H1 (cell line): ENCODE measurements around the gene CADM2. TPM values are rescaled to one million over a fixed set of nuclear protein-coding genes. Genes with fewer than 3 reads are reported as not detected.

Experiments
- CTCF ChIA-PET: fragments of 300-600 bp; sonication (Branson Sonifier 250); formaldehyde crosslinking; loops from one replicate; lab custom pipeline; 2021; ENCODE audit not compliant: partially characterized antibody; lab: Charles Lee
- POLR2A ChIA-PET: fragments of 300-600 bp; sonication (Branson Sonifier 250); formaldehyde crosslinking; loops from one replicate; lab custom pipeline; 2021; ENCODE audit warnings: inconsistent platforms; ENCODE audit not compliant: partially characterized antibody; lab: Charles Lee
- DNase-seq, 2 experiments: peaks; one replicate each; pipeline versions ENCODE4 v3.0.0 to v3.0.0-alpha.2; 2010 to 2022; ENCODE audit warnings: low spot score in 2 of 2, low read depth in 1 of 2, mixed read lengths in 1 of 2
- FAIRE-seq: peaks from 2 replicates; lab custom pipeline; 2011; peaks lifted over from hg19 to GRCh38; lab: Jason Lieb, UNC
- H2AFZ ChIP-seq: 2 replicates; pipeline ENCODE4 v1.8.1; 2012; ENCODE audit warnings: low read length, inconsistent platforms
- H2AK5ac ChIP-seq: 2 replicates; pipeline ENCODE4 v1.6.1; 2013; ENCODE audit warnings: low read depth, low read length
- H2BK120ac ChIP-seq: replicated peaks from 2 replicates; pipeline ENCODE3; 2013; ENCODE audit warnings: low read depth, low read length, inconsistent platforms
- H2BK12ac ChIP-seq: 2 replicates; pipeline ENCODE4 v1.6.1; 2013; ENCODE audit warnings: low read depth, low read length
- H2BK15ac ChIP-seq: 2 replicates; pipeline ENCODE4 v1.6.1; 2013; ENCODE audit warnings: low read length
- H2BK20ac ChIP-seq: 2 replicates; pipeline ENCODE4 v1.6.1; 2013; ENCODE audit warnings: low read length
- H2BK5ac ChIP-seq: 2 replicates; pipeline ENCODE4 v1.6.1; 2013; ENCODE audit warnings: low read depth, low read length
- H3K14ac ChIP-seq: 2 replicates; pipeline ENCODE4 v1.6.1; 2013; ENCODE audit warnings: inconsistent platforms; ENCODE audit not compliant: insufficient read length
- H3K18ac ChIP-seq: 2 replicates; pipeline ENCODE4 v1.6.1; 2013; ENCODE audit warnings: low read length; ENCODE audit errors: extremely low read depth
- H3K23ac ChIP-seq: 2 replicates; pipeline ENCODE4 v1.6.1; 2013; ENCODE audit warnings: inconsistent platforms; ENCODE audit not compliant: insufficient read length
- H3K23me2 ChIP-seq: 2 replicates; pipeline ENCODE4 v1.6.1; 2013; ENCODE audit warnings: low read depth, low read length
- H3K27ac ChIP-seq: 2 replicates; pipeline ENCODE4 v1.6.1; 2011; ENCODE audit warnings: low read depth, low read length, inconsistent platforms
- H3K27me3 ChIP-seq, 4 experiments: replicated peaks in 1 of 4; 1 replicate in 1 of 4; 2 replicates in 3 of 4; pipeline versions ENCODE4 v1.6.1 to v1.8.1; 2011 to 2013; ENCODE audit warnings: low read length in 3 of 4, mild to moderate bottlenecking in 3 of 4, inconsistent platforms in 2 of 4, mixed read lengths in 2 of 4, moderate library complexity in 1 of 4; ENCODE audit not compliant: control insufficient read depth in 3 of 4, insufficient read depth in 3 of 4; ENCODE audit errors: extremely low read depth in 1 of 4
- H3K36me3 ChIP-seq, 4 experiments: 2 replicates each; pipeline versions ENCODE4 v1.6.1 to v1.8.1; 2011 to 2013; ENCODE audit warnings: mild to moderate bottlenecking in 4 of 4, low read length in 3 of 4, moderate library complexity in 2 of 4, control low read depth in 1 of 4, inconsistent platforms in 1 of 4; ENCODE audit not compliant: insufficient read depth in 4 of 4, control insufficient read depth in 2 of 4
- H3K4ac ChIP-seq: replicated peaks from 2 replicates; pipeline ENCODE3; 2013; ENCODE audit warnings: low read length, low read depth, mixed read lengths, inconsistent platforms; ENCODE audit not compliant: insufficient read length
- H3K4me1 ChIP-seq, 4 experiments: replicated peaks in 1 of 4; 1 replicate in 1 of 4; 2 replicates in 3 of 4; pipeline versions ENCODE4 v1.6.1 to v1.8.1; 2011 to 2013; ENCODE audit warnings: low read length in 3 of 4, inconsistent platforms in 2 of 4, mixed read lengths in 1 of 4; ENCODE audit not compliant: insufficient read depth in 4 of 4, control insufficient read depth in 3 of 4
- H3K4me2 ChIP-seq, 2 experiments: 2 replicates each; pipeline versions ENCODE4 v1.6.1 to v1.8.1; 2011 to 2013; ENCODE audit warnings: low read depth in 2 of 2, low read length in 2 of 2, control low read depth in 1 of 2, inconsistent platforms in 1 of 2, mild to moderate bottlenecking in 1 of 2; ENCODE audit not compliant: insufficient read depth in 1 of 2
- H3K4me3 ChIP-seq, 4 experiments: fragments of 200-600, 300-600 bp in 1 of 4; sonication (generic), shearing (Covaris generic), sonication (Bioruptor Twin) in 1 of 4; 2 replicates each; pipeline versions ENCODE4 v1.5.1 to v1.8.1; 2011 to 2016; ENCODE audit warnings: low read length in 4 of 4, low read depth in 3 of 4, control low read depth in 2 of 4, inconsistent platforms in 2 of 4, mild to moderate bottlenecking in 2 of 4, mixed read lengths in 1 of 4, moderate library complexity in 1 of 4; ENCODE audit not compliant: insufficient read depth in 2 of 4; ENCODE audit errors: extremely low read depth in 1 of 4
- H3K56ac ChIP-seq: replicated peaks from 2 replicates; pipeline ENCODE3; 2013; ENCODE audit warnings: low read depth, mild to moderate bottlenecking, mixed read lengths, low read length, inconsistent platforms; ENCODE audit not compliant: insufficient read length
- H3K79me1 ChIP-seq: 2 replicates; pipeline ENCODE4 v1.6.1; 2013; ENCODE audit warnings: low read depth, low read length, control low read depth
- H3K79me2 ChIP-seq, 2 experiments: 2 replicates each; pipeline versions ENCODE4 v1.6.1 to v1.8.1; 2012 to 2013; ENCODE audit warnings: low read length in 2 of 2, mild to moderate bottlenecking in 2 of 2, inconsistent platforms in 1 of 2; ENCODE audit not compliant: insufficient read depth in 2 of 2, control insufficient read depth in 1 of 2
- H3K9ac ChIP-seq, 4 experiments: replicated peaks in 1 of 4; 1 replicate in 1 of 4; 2 replicates in 3 of 4; pipeline versions ENCODE4 v1.6.1 to v1.8.1; 2011 to 2013; ENCODE audit warnings: low read depth in 3 of 4, low read length in 3 of 4, control low read depth in 2 of 4, mild to moderate bottlenecking in 2 of 4, moderate library complexity in 2 of 4, inconsistent platforms in 1 of 4; ENCODE audit errors: extremely low read depth in 1 of 4
- H3K9me3 ChIP-seq, 2 experiments: 2 replicates each; pipeline versions ENCODE4 v1.6.1 to v1.8.1; 2012 to 2013; ENCODE audit warnings: mild to moderate bottlenecking in 2 of 2, moderate library complexity in 2 of 2, control low read depth in 1 of 2, inconsistent platforms in 1 of 2, low read depth in 1 of 2, low read length in 1 of 2, mixed read lengths in 1 of 2; ENCODE audit not compliant: insufficient read depth in 2 of 2
- H4K20me1 ChIP-seq, 2 experiments: replicated peaks in 1 of 2; 2 replicates each; pipeline versions ENCODE3 to v1.8.1; 2011 to 2013; ENCODE audit warnings: inconsistent platforms in 2 of 2, low read length in 2 of 2, mild to moderate bottlenecking in 1 of 2; ENCODE audit not compliant: insufficient read depth in 2 of 2, control insufficient read depth in 1 of 2
- H4K5ac ChIP-seq: 2 replicates; pipeline ENCODE4 v1.6.1; 2013; ENCODE audit warnings: low read length, low read depth, mixed read lengths, inconsistent platforms; ENCODE audit not compliant: insufficient read length
- H4K8ac ChIP-seq: 2 replicates; pipeline ENCODE4 v1.8.0; 2013; ENCODE audit warnings: mild to moderate bottlenecking, moderate library complexity, low read length, inconsistent platforms; ENCODE audit not compliant: insufficient read depth; ENCODE audit errors: extremely low read depth
- H4K91ac ChIP-seq: replicated peaks from 2 replicates; pipeline ENCODE3; 2013; ENCODE audit warnings: low read length, mixed read lengths, inconsistent platforms; ENCODE audit not compliant: insufficient read length
- CBX8 ChIP-seq: fragments of 300-800, 300-1000 bp; sonication (generic); IDR thresholded peaks from 2 replicates; pipeline ENCODE4 v1.7.1; 2016; ENCODE audit warnings: low read depth, low read length, borderline replicate concordance
- CREB1 ChIP-seq: IDR thresholded peaks from 2 replicates; pipeline ENCODE4 v1.6.1; 2012; ENCODE audit warnings: inconsistent platforms
- E2F6 ChIP-seq: IDR thresholded peaks from 2 replicates; pipeline ENCODE4 v1.6.1; 2012; ENCODE audit warnings: inconsistent platforms
- EGR1 ChIP-seq: IDR thresholded peaks from 2 replicates; pipeline ENCODE4 v1.6.1; 2011; ENCODE audit warnings: low read depth, low read length, borderline replicate concordance
- EZH2 ChIP-seq: fragments of 200-600 bp; sonication (generic); IDR thresholded peaks from 2 replicates; pipeline ENCODE4 v1.7.1; 2012; ENCODE audit warnings: low read depth, mild to moderate bottlenecking, moderate library complexity, low read length, inconsistent platforms; ENCODE audit not compliant: severe bottlenecking
- FOSL1 ChIP-seq: IDR thresholded peaks from 2 replicates; pipeline ENCODE4 v1.6.1; 2011; ENCODE audit warnings: mild to moderate bottlenecking, low read depth, low read length, moderate library complexity; ENCODE audit not compliant: insufficient read depth
- GTF2F1 ChIP-seq: IDR thresholded peaks from 2 replicates; pipeline ENCODE4 v1.6.1; 2012; ENCODE audit warnings: low read depth, low read length, improper control_type of control experiment, borderline replicate concordance
- KDM1A ChIP-seq: fragments of 200-600, 300-600 bp; sonication (generic); IDR thresholded peaks from 2 replicates; pipeline ENCODE4 v1.7.1; 2016; ENCODE audit warnings: mild to moderate bottlenecking, low read length, borderline replicate concordance
- NRF1 ChIP-seq: IDR thresholded peaks from 2 replicates; pipeline ENCODE4 v1.6.1; 2011; ENCODE audit warnings: mild to moderate bottlenecking, low read depth, low read length, improper control_type of control experiment
- POLR2A ChIP-seq, 2 experiments: IDR thresholded peaks; 1 replicate in 1 of 2; 2 replicates in 1 of 2; pipeline ENCODE4 v1.6.1; 2011; ENCODE audit warnings: low read depth in 2 of 2, low read length in 2 of 2, mild to moderate bottlenecking in 2 of 2; ENCODE audit errors: control extremely low read depth in 1 of 2
- RFX5 ChIP-seq: IDR thresholded peaks from 2 replicates; pipeline ENCODE4 v1.6.1; 2011; ENCODE audit warnings: low read depth, low read length, improper control_type of control experiment, borderline replicate concordance
- SIRT6 ChIP-seq: IDR thresholded peaks from one replicate; pipeline ENCODE4 v1.7.1; 2012; ENCODE audit warnings: low read length, inconsistent platforms
- SP4 ChIP-seq: IDR thresholded peaks from 2 replicates; pipeline ENCODE4 v1.6.1; 2012; ENCODE audit warnings: low read length, inconsistent platforms
- SUZ12 ChIP-seq: fragments of 200-600 bp; sonication (generic); IDR thresholded peaks from 2 replicates; pipeline ENCODE4 v1.6.1; 2012; ENCODE audit warnings: mild to moderate bottlenecking, inconsistent platforms, low read length, moderate library complexity, mixed read lengths
- TEAD4 ChIP-seq: IDR thresholded peaks from 2 replicates; pipeline ENCODE4 v1.6.1; 2012; ENCODE audit warnings: low read depth, low read length, inconsistent platforms, mixed read lengths
- polyA plus RNA-seq, 7 experiments: library from polyadenylated mRNA; depleted of rRNA in 3 of 7; stranded (reverse) in 5 of 7; unstranded in 2 of 7; fragments of >200 nt in 5 of 7; fragments of 200-250 nt in 2 of 7; gene quantifications; 1 replicate in 5 of 7; 2 replicates in 1 of 7; 4 replicates in 1 of 7; pipeline versions ENCODE4 v1.2.1 to v1.2.3, GENCODE V29; 2011 to 2013; ENCODE audit warnings: missing spikeins in 2 of 7, mixed read lengths in 2 of 7
- total RNA-seq: library from RNA; stranded (reverse); fragmentation: NEBNext Ultra II Directional; extraction: Animal tissue kit (Norgen Biotek cat#: 25700); gene quantifications from 2 replicates; pipeline ENCODE4 v1.2.1, GENCODE V29; 2021

Gene CADM2
- total and polyA plus RNA-seq, 2 of the 8 experiments (the other 6 are each of a cell fraction or from before 2014, with no cell fraction given), result 14.9 to 20.9 TPM

DNA sequence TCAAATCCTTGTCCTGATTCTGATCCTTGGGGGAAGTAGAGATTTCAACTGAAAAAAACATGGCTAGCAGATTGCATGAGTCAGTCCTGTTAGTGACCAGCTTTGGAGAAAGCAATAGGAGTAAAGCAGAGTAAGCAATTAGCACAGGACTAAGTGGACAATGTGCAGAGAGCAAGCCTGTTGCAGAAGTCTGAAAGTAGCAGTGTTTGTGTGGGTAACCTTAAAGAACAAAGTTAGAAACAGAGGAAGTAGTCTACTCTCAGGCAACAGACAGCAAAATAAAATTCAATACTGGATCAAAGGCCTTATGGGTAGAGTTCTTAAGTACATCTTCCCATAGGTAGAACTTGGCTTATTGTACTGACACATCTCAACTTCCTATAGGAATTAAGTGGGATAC is 916.8 kb downstream of the CADM2 start (continued):
- no peak for TF ChIP-seq RFX5
- TF ChIP-seq, all 59 proteins: peak for 0

DNA sequence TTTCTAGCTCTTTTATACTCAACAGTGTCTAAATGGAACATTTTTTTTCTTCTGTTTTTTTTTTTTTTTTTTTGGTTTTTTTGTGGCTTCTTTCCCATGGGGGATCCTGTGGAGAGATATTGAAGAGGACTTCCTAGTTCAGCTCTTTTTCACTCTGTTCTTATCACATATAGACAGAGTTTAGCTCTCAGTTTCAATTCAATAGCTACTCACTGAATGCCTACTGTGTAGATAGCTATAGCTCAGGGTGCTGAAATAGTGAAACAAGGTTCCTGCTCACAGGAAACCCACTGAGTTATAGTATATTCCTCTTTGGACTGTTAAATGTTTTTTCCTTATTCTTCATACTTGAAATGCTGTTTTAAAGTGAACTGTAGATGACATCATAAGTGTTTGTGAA is 918.8 kb downstream of the CADM2 start:
- no peak overlapping the region for H2BK12ac ChIP-seq
- H3K27ac ChIP-seq, result no peak overlapping the region
- H2BK20ac ChIP-seq, result no peak overlapping the region
- H3K9ac ChIP-seq, result no peak overlapping the region
- no peak overlapping the region for H3K4ac ChIP-seq
- CTCF ChIA-PET, result interaction anchor here (0.8 kb wide), 1 partner anchor 303 kb away, joined by 3 read pairs; no protein-coding TSS in a partner anchor
- H3K9me3 ChIP-seq, result no peaks in the 10 kb centered on the region
- H2BK5ac ChIP-seq, result no peak overlapping the region
- DNase-seq (no peak), FAIRE-seq (no peak)
- H3K36me3 ChIP-seq, result no peaks in the 10 kb centered on the region
- peaks cover 0 to 4% (median 0%) of the 10 kb centered on the region in 4 experiments; a peak in 1 of 7 replicates for H3K4me1 ChIP-seq
- H3K4me3 ChIP-seq, result no peak overlapping the region
- H3K23ac ChIP-seq, result no peak overlapping the region
- H4K5ac ChIP-seq, result no peak overlapping the region
- no peaks in the 10 kb centered on the region for H4K20me1 ChIP-seq
- no peak overlapping the region for H2BK15ac ChIP-seq
- H3K27me3 ChIP-seq, result no peaks in the 10 kb centered on the region
- no peaks in the 10 kb centered on the region for H3K79me1 ChIP-seq
- no peak overlapping the region for H3K18ac ChIP-seq
- no peak overlapping the region for H2AFZ ChIP-seq
- H2AK5ac ChIP-seq, result no peak overlapping the region
- no peaks in the 10 kb centered on the region for H3K79me2 ChIP-seq
- no peak overlapping the region for H3K14ac ChIP-seq
- POLR2A ChIA-PET, result no interaction called here
- no peaks in the 10 kb centered on the region for H3K23me2 ChIP-seq
- H2BK120ac ChIP-seq, result no peak overlapping the region
- no peak overlapping the region for H3K56ac ChIP-seq
- H3K4me2 ChIP-seq, result no peak overlapping the region
- no peak overlapping the region for H4K8ac ChIP-seq
- no peak overlapping the region for H4K91ac ChIP-seq
- TF ChIP-seq CREB1 (no peak), KDM1A (no peak), NRF1 (no peak), EZH2 (no peak), SUZ12 (no peak), SP4 (no peak), FOSL1 (no peak), CBX8 (no peak), EGR1 (no peak), SIRT6 (no peak), GTF2F1 (no peak), POLR2A (IDR thresholded peaks at IDR 0.05; ENCODE audit: control extremely low read depth in 1 of 2, low read depth in 2 of 2, low read length in 2 of 2) (no peak), E2F6 (no peak), TEAD4 (no peak)
